Tibial nerve (tissue), 4 donors: ENCODE data around the gene USP44.

Experiments used
- CTCF ChIP-seq, 5 experiments: fragments of 200-600 bp in 3 of 5; fragments of 450-650 bp in 2 of 5; sonication (generic) in 3 of 5; IDR thresholded peaks; one replicate each; pipeline ENCODE4 v1.5.1; 2016 to 2019; ENCODE audit warnings: antibody characterized with exemption in 5 of 5, mild to moderate bottlenecking in 3 of 5, moderate library complexity in 2 of 5
- EP300 ChIP-seq, 2 donors: sonication (generic); formaldehyde crosslinking; IDR thresholded peaks; one replicate each; pipeline ENCODE4 v1.6.1; 2017; ENCODE audit warnings: antibody characterized with exemption in 2 of 2, mild to moderate bottlenecking in 1 of 2
- POLR2A ChIP-seq, 2 donors: fragments of 450-650 bp; IDR thresholded peaks; one replicate each; pipeline ENCODE4 v1.6.1; 2017; ENCODE audit warnings: antibody characterized with exemption in 2 of 2, mild to moderate bottlenecking in 2 of 2, moderate library complexity in 2 of 2

GRCh38 chr12:95492462-95492861, 58.8 kb downstream of the USP44 start:
- TF ChIP-seq POLR2A (IDR thresholded peaks at IDR 0.05), result no peak
- TF ChIP-seq CTCF (IDR thresholded peaks at IDR 0.05), result no peak
- no peak for TF ChIP-seq EP300 (IDR thresholded peaks at IDR 0.05)
